ENCODE measurements around the gene CACHD1.

DNA sequence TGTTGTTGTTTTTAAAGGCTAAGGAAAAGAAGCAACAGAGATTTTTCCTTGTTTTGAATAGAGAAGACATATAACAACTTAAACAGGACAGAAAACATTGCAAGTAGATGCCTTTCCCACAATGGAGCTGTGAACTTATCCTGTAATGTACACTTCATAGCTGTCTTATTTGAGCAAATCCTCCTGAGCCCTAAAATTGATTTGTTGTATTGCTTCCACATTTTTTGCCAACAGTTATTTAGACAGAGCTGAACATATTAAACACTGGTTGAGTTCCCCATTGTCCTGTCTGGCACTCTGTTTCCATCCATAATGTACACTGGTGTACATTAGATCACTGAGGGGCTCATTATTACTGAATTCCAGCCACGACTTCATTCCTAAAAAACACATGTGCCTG is 32.2 kb downstream of the CACHD1 start:
- TF ChIP-seq, protein P1, sequence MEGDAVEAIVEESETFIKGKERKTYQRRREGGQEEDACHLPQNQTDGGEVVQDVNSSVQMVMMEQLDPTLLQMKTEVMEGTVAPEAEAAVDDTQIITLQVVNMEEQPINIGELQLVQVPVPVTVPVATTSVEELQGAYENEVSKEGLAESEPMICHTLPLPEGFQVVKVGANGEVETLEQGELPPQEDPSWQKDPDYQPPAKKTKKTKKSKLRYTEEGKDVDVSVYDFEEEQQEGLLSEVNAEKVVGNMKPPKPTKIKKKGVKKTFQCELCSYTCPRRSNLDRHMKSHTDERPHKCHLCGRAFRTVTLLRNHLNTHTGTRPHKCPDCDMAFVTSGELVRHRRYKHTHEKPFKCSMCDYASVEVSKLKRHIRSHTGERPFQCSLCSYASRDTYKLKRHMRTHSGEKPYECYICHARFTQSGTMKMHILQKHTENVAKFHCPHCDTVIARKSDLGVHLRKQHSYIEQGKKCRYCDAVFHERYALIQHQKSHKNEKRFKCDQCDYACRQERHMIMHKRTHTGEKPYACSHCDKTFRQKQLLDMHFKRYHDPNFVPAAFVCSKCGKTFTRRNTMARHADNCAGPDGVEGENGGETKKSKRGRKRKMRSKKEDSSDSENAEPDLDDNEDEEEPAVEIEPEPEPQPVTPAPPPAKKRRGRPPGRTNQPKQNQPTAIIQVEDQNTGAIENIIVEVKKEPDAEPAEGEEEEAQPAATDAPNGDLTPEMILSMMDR (IDR thresholded peaks at IDR 0.05; ENCODE audit: low read depth, low read length): no peak
- TF ChIP-seq POLR2A (IDR thresholded peaks at IDR 0.05; ENCODE audit: extremely low read depth, insufficient read length): no peak

Measured in NB4 (cell line).